Inflammatory macrophage (primary cell): ENCODE results near the gene BLNK.
A peak's percentile ranks its signal among the peaks of the same experiment; 100 is the strongest.
"Not testable (repeated sequence)": the region's sequence is repeated elsewhere in the genome, so short reads cannot be mapped to it uniquely, and the experiment has no call there.

ENCODE experiments used
- DNase-seq, 2 donors: peaks; one replicate each; pipeline ENCODE4 v3.0.0-alpha.2; 2020 to 2022

BLNK gene

GRCh38 chr10:96222441-96222840, 48.9 kb downstream of the BLNK start:
- no peak for DNase-seq

GRCh38 chr10:96218826-96219225, 52.5 kb downstream of the BLNK start:
- DNase-seq: no peak

- no peak for DNase-seq
Measured at GRCh38 chr10:96217711-96218110, 53.7 kb downstream of the BLNK start.

- no peak for DNase-seq
Measured at GRCh38 chr10:96216775-96217174, 54.6 kb downstream of the BLNK start.

GRCh38 chr10:96212911-96213310, 58.5 kb downstream of the BLNK start:
- DNase-seq: no peak

DNA sequence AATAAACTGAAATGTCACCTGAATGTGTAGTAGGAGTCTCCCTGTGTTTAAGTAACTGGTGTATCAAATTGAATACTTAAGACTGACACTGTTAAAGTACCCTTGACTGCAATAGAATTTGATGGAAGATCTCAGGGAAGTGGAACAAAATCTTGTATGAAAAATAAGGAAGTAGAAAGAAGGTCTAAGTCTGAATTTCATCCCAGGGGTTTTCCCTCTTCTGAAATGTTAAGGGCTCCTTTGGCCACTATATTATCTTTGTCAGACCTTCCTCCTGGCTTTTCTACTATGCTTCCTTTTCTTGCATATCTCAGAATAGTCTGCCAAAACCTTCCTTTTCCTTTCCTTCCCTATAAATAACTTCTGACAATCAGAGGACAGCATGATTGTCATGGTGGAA, 59.6 kb downstream of the BLNK start:
- DNase-seq: peak in 1 of 2 donors; percentile 38

GRCh38 chr10:96208946-96209345, 62.4 kb downstream of the BLNK start:
- DNase-seq: no peak

DNA sequence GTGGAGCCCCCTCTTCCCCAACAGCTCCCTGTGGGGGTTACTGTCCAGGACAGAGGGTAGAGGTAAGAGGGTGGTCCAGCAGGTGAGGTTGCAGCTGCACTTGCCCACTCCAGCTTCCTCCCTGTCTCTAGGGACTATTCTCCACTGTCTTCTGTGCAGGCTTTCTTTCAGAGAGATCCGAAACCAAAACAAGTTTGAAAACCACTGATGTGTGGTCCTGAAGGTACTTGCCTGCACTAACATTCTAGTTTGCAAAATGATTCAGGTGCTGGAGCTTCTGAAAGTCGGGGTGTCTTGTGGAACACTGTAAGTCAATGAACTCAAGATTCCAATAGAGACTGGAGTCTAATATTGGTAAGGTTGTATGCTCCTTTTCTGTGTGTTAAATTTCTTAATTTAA, 63.1 kb downstream of the BLNK start:
- DNase-seq: no peak

- no peak for DNase-seq
Measured at GRCh38 chr10:96205580-96205979, 65.8 kb downstream of the BLNK start.

- DNase-seq: no peak
Measured at GRCh38 chr10:96201525-96201924, 69.8 kb downstream of the BLNK start.

DNA sequence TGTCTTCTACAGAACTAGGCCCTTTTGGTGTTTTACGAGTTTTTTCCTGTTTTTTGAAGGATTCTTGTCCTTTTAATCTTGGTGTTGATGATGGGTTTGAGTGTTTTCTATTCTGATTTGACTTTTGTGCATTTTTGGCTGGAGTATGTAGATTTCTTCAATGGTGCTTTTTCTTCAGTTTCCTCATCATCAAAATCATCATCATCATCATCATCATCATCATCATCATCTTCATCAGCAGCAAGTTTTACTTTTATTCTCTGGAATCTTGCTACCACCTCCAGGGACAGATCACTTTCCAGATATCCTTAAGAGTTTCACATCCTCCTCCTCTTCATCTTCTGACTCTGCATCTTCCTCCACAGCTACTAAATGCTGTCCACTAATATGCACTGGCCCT, 81.9 kb downstream of the BLNK start:
- DNase-seq: not testable (repeated sequence)

- DNase-seq: no peak
Measured at GRCh38 chr10:96188916-96189315, 82.5 kb downstream of the BLNK start.

DNA sequence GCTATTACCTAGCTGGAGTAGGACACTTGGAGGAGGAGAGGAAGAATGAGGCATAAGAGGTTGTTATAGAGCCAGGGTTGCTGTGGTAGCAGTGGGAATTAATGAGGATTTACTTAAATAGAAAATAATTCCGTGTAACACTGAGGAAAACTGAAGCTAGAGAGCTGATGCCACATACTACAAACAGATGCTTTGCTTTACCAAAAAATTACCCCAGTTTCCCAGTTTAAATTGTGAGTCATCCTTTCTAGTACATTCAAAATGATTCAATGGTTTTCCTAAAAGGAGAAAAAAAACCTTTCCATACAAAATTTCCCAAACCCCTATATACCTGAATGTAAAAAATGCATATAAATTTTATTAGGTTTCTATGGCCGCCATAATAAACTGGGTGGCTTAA, 82.9 kb downstream of the BLNK start:
- DNase-seq: no peak

GRCh38 chr10:96176985-96177384, 94.4 kb downstream of the BLNK start:
- no peak for DNase-seq

DNA sequence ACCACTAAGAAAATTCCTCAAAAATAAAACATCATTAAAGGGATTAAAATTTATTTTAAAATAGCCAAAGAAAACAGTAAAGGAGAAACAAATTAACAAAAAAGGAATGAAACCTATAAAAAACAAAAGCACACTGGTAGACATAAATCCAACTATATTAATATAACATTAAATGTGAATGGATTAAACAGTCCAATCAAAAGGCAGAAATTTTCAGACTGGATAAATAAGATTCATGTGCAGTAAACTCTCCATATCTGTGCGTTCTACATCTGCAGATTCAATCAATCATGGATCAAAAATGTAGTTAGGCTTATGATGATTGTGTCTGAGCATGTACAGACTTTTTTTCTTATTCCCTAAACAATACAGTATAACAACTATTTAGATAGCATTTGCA, 98.7 kb downstream of the BLNK start:
- DNase-seq: no peak

DNA sequence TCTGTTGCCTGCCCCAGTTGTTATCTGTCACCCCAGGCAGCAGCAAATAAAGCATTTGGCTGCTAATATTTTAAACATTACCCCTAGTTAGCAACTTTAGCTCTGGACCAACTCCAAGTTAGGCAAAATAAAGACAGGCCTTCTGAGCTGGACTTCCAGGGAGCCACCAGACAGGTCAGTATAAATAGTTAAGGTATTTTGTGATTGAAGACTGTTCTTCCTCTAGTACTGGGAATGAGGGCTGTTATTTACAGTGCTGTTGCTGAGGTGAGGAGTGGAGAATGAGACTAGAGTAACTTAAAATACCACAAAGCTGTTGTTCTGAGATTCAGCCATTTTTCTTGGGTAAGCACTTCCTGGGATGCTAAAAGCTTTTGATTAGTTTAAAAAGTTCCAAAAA, 101.1 kb downstream of the BLNK start:
- DNase-seq: no peak

GRCh38 chr10:96168546-96168945, 102.8 kb downstream of the BLNK start:
- no peak for DNase-seq

- DNase-seq: no peak
Measured at GRCh38 chr10:96165726-96166125, 105.6 kb downstream of the BLNK start.

DNA sequence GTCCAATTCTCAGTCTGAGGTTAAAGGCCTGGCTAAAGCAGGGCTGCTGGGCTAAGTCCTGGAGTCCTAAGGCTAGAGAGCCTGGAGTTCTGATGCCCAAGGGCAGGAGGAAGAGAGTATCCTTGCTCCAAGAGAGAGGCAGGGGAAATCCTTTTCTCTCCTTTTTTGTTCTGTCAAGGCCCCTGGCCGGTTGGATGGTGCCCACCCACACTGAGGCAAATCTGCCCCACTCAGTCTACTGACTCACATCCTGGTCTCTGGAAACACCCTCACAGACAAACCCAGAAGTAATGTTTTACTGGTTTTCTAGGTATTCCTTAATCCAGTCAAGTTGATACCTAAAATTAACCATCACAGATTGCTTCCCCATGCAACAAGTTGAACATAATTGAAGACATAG, 118.3 kb downstream of the BLNK start:
- no peak for DNase-seq

DNA sequence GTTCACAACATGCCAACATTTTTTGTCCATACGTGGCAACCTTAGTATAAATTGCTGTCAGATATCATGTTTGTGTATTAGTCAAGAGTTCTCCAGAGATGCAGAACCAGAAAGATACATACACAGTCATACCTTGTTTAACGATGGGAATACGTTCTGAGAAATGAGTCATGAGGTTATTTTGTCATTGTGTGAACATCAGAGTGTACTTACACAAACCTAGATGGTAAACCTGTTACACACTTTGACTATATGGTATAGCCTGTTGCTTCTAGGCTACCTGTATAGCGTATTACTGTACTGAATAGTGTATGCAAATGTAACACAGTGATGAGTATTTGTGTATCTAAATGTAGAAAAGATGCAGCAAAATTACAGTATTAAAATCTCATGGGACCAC, 118.9 kb downstream of the BLNK start:
- no peak for DNase-seq
